Suprapubic skin (tissue), 4 donors: ENCODE results near the gene LHB. TPM values are rescaled to one million over a fixed set of nuclear protein-coding genes. Genes with fewer than 3 reads are reported as not detected.
"Not testable (repeated sequence)": the region's sequence is repeated elsewhere in the genome, so short reads cannot be mapped to it uniquely, and the experiment has no call there.

Experiments
- DNase-seq, 2 donors: peaks; one replicate each; pipeline ENCODE4 v3.0.0-alpha.2; 2019; ENCODE audit warnings: low spot score in 2 of 2
- H3K27ac ChIP-seq: fragments of 200-600 bp; sonication (generic); one replicate; pipeline ENCODE4 v1.5.1; 2019
- H3K27me3 ChIP-seq: fragments of 200-600 bp; sonication (generic); one replicate; pipeline ENCODE4 v1.5.1; 2019
- H3K36me3 ChIP-seq: fragments of 200-600 bp; sonication (generic); one replicate; pipeline ENCODE4 v1.5.1; 2019
- H3K4me1 ChIP-seq: fragments of 200-600 bp; sonication (generic); one replicate; pipeline ENCODE4 v1.5.1; 2019
- H3K4me3 ChIP-seq: fragments of 200-600 bp; sonication (generic); one replicate; pipeline ENCODE4 v1.5.1; 2019; ENCODE audit warnings: mild to moderate bottlenecking
- H3K9me3 ChIP-seq: fragments of 200-600 bp; sonication (generic); one replicate; pipeline ENCODE4 v1.5.1; 2019
- CTCF ChIP-seq, 2 donors: fragments of 200-600 bp in 1 of 2; fragments of 450-650 bp in 1 of 2; sonication (generic) in 1 of 2; IDR thresholded peaks; one replicate each; pipeline ENCODE4 v1.5.1; 2016 to 2019; ENCODE audit warnings: antibody characterized with exemption in 2 of 2, mild to moderate bottlenecking in 1 of 2, moderate library complexity in 1 of 2
- EP300 ChIP-seq: sonication (generic); formaldehyde crosslinking; IDR thresholded peaks from one replicate; pipeline ENCODE4 v1.6.1; 2017; ENCODE audit warnings: antibody characterized with exemption
- POLR2A ChIP-seq, 2 donors: fragments of 450-650 bp; IDR thresholded peaks; one replicate each; pipeline ENCODE4 v1.6.1; 2017; ENCODE audit warnings: antibody characterized with exemption in 2 of 2, mild to moderate bottlenecking in 2 of 2, moderate library complexity in 2 of 2
- POLR2AphosphoS5 ChIP-seq, 3 donors: sonication (generic); formaldehyde crosslinking; IDR thresholded peaks; one replicate each; pipeline ENCODE4 v1.6.1; 2017; ENCODE audit warnings: antibody characterized with exemption in 3 of 3
- WGBS: methylation state at CpG from one replicate; pipeline ENCODE4 v1.1.5; 2018; 5-methylcytosine and 5-hydroxymethylcytosine counted together
- total RNA-seq, 4 donors: library from RNA; depleted of rRNA; stranded (reverse); fragments of >200 nt; gene quantifications; one replicate each; pipeline ENCODE4 v1.1.0, GENCODE V29; 2016

Gene LHB
- total RNA-seq, 4 donors from 2014 or later, result not detected

- peaks cover 58% of the 10 kb centered on the region for H3K27me3 ChIP-seq
- H3K27ac ChIP-seq, result no peak overlapping the region
- no peak for DNase-seq
- H3K4me3 ChIP-seq, result no peak overlapping the region
- WGBS, result 83% methylated on average over 12 of the region's 25 CpGs
- H3K4me1 ChIP-seq, result peaks cover 41% of the 10 kb centered on the region
- TF ChIP-seq POLR2AphosphoS5 (IDR thresholded peaks at IDR 0.05) (no peak), POLR2A (IDR thresholded peaks at IDR 0.05) (no peak), CTCF (IDR thresholded peaks at IDR 0.05) (no peak), EP300 (no peak)
- H3K9me3 ChIP-seq, result no peaks in the 10 kb centered on the region
- H3K36me3 ChIP-seq, result no peaks in the 10 kb centered on the region
These were observed 44.6 kb upstream of the LHB start for GRCh38 chr19:49061445-49061844.

- Histone ChIP-seq H3K27me3 (peaks cover 54% of the 10 kb centered on the region), H3K9me3 (no peaks in the 10 kb centered on the region), H3K4me3 (no peak overlapping the region), H3K4me1 (peaks cover 46% of the 10 kb centered on the region), H3K36me3 (no peaks in the 10 kb centered on the region), H3K27ac (no peak overlapping the region)
- WGBS, result no CpG with 5 or more reads among the region's 2 CpGs
- no peak for TF ChIP-seq POLR2AphosphoS5 (IDR thresholded peaks at IDR 0.05)
- no peak for TF ChIP-seq EP300
- no peak for TF ChIP-seq POLR2A (IDR thresholded peaks at IDR 0.05)
- no peak for TF ChIP-seq CTCF (IDR thresholded peaks at IDR 0.05)
- DNase-seq, result no peak
These were observed 44.1 kb upstream of the LHB start for GRCh38 chr19:49061000-49061399.

GRCh38 chr19:49059053-49059452 lies 42.2 kb upstream of the LHB start:
- peaks cover 34% of the 10 kb centered on the region for H3K4me1 ChIP-seq
- 35% methylated on average over 9 of the region's 9 CpGs for WGBS
- no peak for DNase-seq

GRCh38 chr19:49058562-49058961 lies 41.7 kb upstream of the LHB start:
- Histone ChIP-seq H3K27me3 (peaks cover 30% of the 10 kb centered on the region), H3K36me3 (no peaks in the 10 kb centered on the region), H3K9me3 (no peaks in the 10 kb centered on the region), H3K4me1 (peaks cover 30% of the 10 kb centered on the region), H3K4me3 (no peak overlapping the region), H3K27ac (no peak overlapping the region)
- TF ChIP-seq POLR2AphosphoS5 (IDR thresholded peaks at IDR 0.05), result no peak
- TF ChIP-seq POLR2A (IDR thresholded peaks at IDR 0.05), result no peak
- TF ChIP-seq EP300, result no peak
- no peak for TF ChIP-seq CTCF (IDR thresholded peaks at IDR 0.05)
- 41% methylated on average over 10 of the region's 10 CpGs for WGBS
- no peak for DNase-seq

More at GRCh38 chr19:49059053-49059452, 42.2 kb upstream of the LHB start:
- no peaks in the 10 kb centered on the region for H3K36me3 ChIP-seq
- peaks cover 35% of the 10 kb centered on the region for H3K27me3 ChIP-seq
- H3K9me3 ChIP-seq, result no peaks in the 10 kb centered on the region
- H3K4me3 ChIP-seq, result no peak overlapping the region
- H3K27ac ChIP-seq, result no peak overlapping the region
- TF ChIP-seq POLR2AphosphoS5 (IDR thresholded peaks at IDR 0.05) (no peak), POLR2A (IDR thresholded peaks at IDR 0.05) (no peak), EP300 (no peak), CTCF (IDR thresholded peaks at IDR 0.05) (no peak)

- DNase-seq, result peak in 1 of 2 donors; percentile 84
- Histone ChIP-seq H3K36me3 (no peaks in the 10 kb centered on the region), H3K4me1 (peaks cover 29% of the 10 kb centered on the region), H3K9me3 (no peaks in the 10 kb centered on the region), H3K4me3 (peak within 1 kb of the TSS; percentile 66), H3K27me3 (peaks cover 26% of the 10 kb centered on the region), H3K27ac (no peak within 1 kb of the TSS)
- TF ChIP-seq CTCF (IDR thresholded peaks at IDR 0.05), result no peak
- no peak for TF ChIP-seq POLR2A (IDR thresholded peaks at IDR 0.05)
- no peak for TF ChIP-seq POLR2AphosphoS5 (IDR thresholded peaks at IDR 0.05)
- TF ChIP-seq EP300, result no peak
- whole genome bisulfite sequencing, result 2% methylated on average over 29 of the region's 38 CpGs
These were observed 40.8 kb upstream of the LHB start, which contains the start of gene CGB7 for GRCh38 chr19:49057636-49058234. Gene CGB7 (minus strand): TSS chr19:49057749. CDS start chr19:49055375, 2,374 bp downstream.

- not testable (repeated sequence) for DNase-seq, H3K9me3 ChIP-seq, H3K27ac ChIP-seq, H3K36me3 ChIP-seq
- WGBS, result 12% methylated on average over 26 of the region's 34 CpGs
- Histone ChIP-seq H3K4me3 (peak overlapping the region; percentile 66), H3K4me1 (peaks cover 29% of the 10 kb centered on the region), H3K27me3 (peaks cover 19% of the 10 kb centered on the region)
These were observed 40.2 kb upstream of the LHB start for GRCh38 chr19:49056902-49057596.
